ENCODE results near the gene FAH. TPM values are rescaled to one million over a fixed set of nuclear protein-coding genes. Genes with fewer than 3 reads are reported as not detected.

FAH gene
- total RNA-seq, 1 donor from 2014 or later = 81.4 TPM

DNA sequence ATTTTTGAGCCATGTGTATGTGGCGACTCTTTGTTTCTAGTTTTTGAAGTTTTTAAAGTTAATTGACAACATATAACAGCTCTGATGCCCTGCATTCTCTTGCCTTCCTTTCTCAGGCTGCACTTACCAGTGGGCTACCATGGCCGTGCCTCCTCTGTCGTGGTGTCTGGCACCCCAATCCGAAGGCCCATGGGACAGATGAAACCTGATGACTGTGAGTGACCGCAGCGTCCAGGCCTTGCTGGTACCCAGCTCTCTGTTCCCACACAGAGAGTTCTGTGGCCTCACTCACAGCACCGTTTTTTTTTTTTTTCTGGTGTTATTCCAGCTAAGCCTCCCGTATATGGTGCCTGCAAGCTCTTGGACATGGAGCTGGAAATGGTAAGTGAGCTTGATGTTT, 15.1 kb downstream of the FAH start:
- DNase-seq (ENCODE audit: low spot score) = no peak
- Mint-ChIP-seq H3K4me3 (no peak overlapping the region), H3K27me3 (ENCODE audit: insufficient read depth) (no peaks in the 10 kb centered on the region), H3K36me3 (ENCODE audit: low read depth) (peaks cover 30% of the 10 kb centered on the region), H3K4me1 (ENCODE audit: low read depth) (peaks cover 10% of the 10 kb centered on the region), H3K27ac (no peak overlapping the region), H3K9me3 (no peaks in the 10 kb centered on the region)
- intact Hi-C loops (cut with micrococcal nuclease) = no loop called here

DNA sequence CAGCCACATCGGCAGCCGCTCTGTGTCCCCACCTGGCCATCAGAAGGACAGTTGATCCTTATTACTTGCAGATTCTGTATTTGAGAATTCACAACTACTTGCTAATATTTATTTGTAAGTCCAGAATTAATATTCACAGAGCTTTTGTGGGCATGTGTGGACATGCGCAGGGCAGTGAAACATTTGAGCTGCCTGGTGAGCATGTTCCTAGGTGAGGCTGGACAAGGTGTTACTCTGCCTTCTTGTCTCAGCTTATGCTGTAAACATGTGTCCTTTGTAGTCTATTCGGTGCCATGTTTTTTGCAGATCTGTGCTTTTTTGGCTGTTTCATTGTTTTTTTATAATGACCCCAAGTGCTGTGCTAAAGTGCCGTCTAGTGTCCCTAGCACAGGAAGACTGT, 15.6 kb downstream of the FAH start:
- Mint-ChIP-seq H3K4me1 (ENCODE audit: low read depth) (peaks cover 10% of the 10 kb centered on the region), H3K27me3 (ENCODE audit: insufficient read depth) (no peaks in the 10 kb centered on the region), H3K9me3 (no peaks in the 10 kb centered on the region), H3K27ac (no peak overlapping the region), H3K36me3 (ENCODE audit: low read depth) (peaks cover 29% of the 10 kb centered on the region), H3K4me3 (no peak overlapping the region)
- intact Hi-C loops (cut with micrococcal nuclease) = no loop called here
- no peak for DNase-seq (ENCODE audit: low spot score)

GRCh38 chr15:80169768-80170357, 17.1 kb downstream of the FAH start:
- no peak overlapping the region for H3K27ac Mint-ChIP-seq
- H3K36me3 Mint-ChIP-seq (ENCODE audit: low read depth) = peaks cover 28% of the 10 kb centered on the region
- intact Hi-C loops (cut with micrococcal nuclease) = no loop called here
- H3K9me3 Mint-ChIP-seq = no peaks in the 10 kb centered on the region
- no peak overlapping the region for H3K4me3 Mint-ChIP-seq
- no peak for DNase-seq (ENCODE audit: low spot score)
- H3K27me3 Mint-ChIP-seq (ENCODE audit: insufficient read depth) = no peaks in the 10 kb centered on the region
- H3K4me1 Mint-ChIP-seq (ENCODE audit: low read depth) = peaks cover 5% of the 10 kb centered on the region

DNA sequence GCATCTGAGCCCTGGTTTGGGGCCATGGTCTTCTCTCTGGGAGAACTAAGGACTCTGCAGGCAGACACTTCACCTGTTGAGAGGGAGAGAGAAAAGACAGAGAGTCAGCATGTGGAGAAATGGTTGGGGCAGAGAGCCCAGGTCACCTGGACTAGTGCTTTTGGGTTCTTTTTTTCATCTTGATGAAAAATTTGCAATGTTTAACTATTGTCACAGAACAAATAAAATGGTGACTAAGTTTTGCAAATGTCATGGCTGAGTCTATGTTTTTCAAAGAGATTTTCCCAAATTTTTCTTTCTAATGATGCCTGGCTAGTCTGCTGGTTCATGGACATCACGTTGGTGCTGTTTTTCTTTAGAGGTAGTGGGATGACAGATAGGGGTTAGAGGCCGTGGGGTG, 17.8 kb downstream of the FAH start:
- H3K9me3 Mint-ChIP-seq = no peaks in the 10 kb centered on the region
- DNase-seq (ENCODE audit: low spot score) = no peak
- H3K36me3 Mint-ChIP-seq (ENCODE audit: low read depth) = peaks cover 29% of the 10 kb centered on the region
- no peaks in the 10 kb centered on the region for H3K27me3 Mint-ChIP-seq (ENCODE audit: insufficient read depth)
- peaks cover 5% of the 10 kb centered on the region for H3K4me1 Mint-ChIP-seq (ENCODE audit: low read depth)
- no peak overlapping the region for H3K27ac Mint-ChIP-seq
- H3K4me3 Mint-ChIP-seq = no peak overlapping the region
- intact Hi-C loops (cut with micrococcal nuclease) = no loop called here

- Mint-ChIP-seq H3K36me3 (ENCODE audit: low read depth) (peaks cover 34% of the 10 kb centered on the region), H3K27ac (no peak overlapping the region), H3K9me3 (no peaks in the 10 kb centered on the region), H3K4me1 (ENCODE audit: low read depth) (peaks cover 5% of the 10 kb centered on the region), H3K4me3 (no peak overlapping the region), H3K27me3 (ENCODE audit: insufficient read depth) (no peaks in the 10 kb centered on the region)
- DNase-seq (ENCODE audit: low spot score) = no peak
- intact Hi-C loops (cut with micrococcal nuclease) = no loop called here
Measured at GRCh38 chr15:80171787-80172186, 19.0 kb downstream of the FAH start.

DNA sequence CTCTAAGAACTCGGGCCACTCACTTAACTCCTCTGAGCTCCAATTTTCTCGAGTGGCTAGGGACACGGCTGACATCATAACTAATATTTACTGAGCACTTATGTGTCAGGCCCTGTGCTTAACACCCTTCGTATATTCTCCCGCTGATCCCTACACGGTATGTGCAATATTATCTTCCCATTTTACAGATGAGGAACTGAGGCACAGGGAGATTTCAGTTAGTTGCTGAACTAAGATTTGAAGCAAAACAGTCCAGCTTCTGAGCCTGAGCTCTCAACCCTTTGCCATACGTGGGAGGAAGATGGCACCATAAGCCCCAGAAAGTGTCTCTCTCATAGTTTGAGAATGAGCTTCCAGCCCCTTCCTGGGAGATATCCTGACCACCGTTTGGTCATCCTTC, 19.6 kb downstream of the FAH start:
- no peaks in the 10 kb centered on the region for H3K27me3 Mint-ChIP-seq (ENCODE audit: insufficient read depth)
- H3K27ac Mint-ChIP-seq = no peak overlapping the region
- intact Hi-C loops (cut with micrococcal nuclease) = no loop called here
- H3K4me1 Mint-ChIP-seq (ENCODE audit: low read depth) = peaks cover 5% of the 10 kb centered on the region
- H3K36me3 Mint-ChIP-seq (ENCODE audit: low read depth) = peaks cover 34% of the 10 kb centered on the region
- DNase-seq (ENCODE audit: low spot score) = no peak
- H3K9me3 Mint-ChIP-seq = no peaks in the 10 kb centered on the region
- no peak overlapping the region for H3K4me3 Mint-ChIP-seq

DNA sequence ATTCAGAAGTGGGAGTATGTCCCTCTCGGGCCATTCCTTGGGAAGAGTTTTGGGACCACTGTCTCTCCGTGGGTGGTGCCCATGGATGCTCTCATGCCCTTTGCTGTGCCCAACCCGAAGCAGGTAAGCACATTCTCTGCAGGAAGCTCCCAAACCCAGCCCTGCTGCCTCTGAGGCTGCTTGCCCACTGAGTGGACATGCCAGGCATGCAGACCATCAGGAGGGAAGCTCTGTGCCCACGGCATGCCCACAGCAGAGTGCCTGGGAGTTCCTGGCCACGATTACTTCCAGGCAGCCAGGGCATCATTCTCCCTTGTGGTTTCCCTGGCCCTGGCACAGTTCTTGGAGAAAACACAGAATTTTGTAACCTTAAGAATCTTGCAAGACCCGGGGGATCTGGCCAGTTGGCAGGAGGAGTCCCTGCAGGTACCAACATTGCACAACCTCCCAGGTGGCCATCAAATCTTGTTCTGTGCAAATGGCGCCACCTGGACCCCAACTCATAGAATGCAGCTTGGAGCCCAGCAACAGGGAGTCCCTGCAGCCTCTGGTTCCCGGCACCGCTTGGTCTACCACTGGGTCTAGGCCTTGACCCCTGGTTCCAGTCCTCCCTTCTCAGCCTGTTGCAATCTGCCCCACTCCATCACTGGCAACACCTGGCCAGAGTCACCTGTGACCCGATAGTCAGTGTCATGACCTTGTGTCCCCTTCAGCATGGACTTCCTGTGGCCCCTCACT, 20.4 kb downstream of the FAH start:
- Mint-ChIP-seq H3K4me1 (ENCODE audit: low read depth) (peaks cover 5% of the 10 kb centered on the region), H3K36me3 (ENCODE audit: low read depth) (peaks cover 34% of the 10 kb centered on the region), H3K4me3 (no peak overlapping the region), H3K27ac (no peak overlapping the region), H3K9me3 (no peaks in the 10 kb centered on the region), H3K27me3 (ENCODE audit: insufficient read depth) (no peaks in the 10 kb centered on the region)
- DNase-seq (ENCODE audit: low spot score) = peak; percentile 57
- intact Hi-C loops (cut with micrococcal nuclease) = loop anchor here (1.0 kb wide), 4 partner anchors 20 to 792 kb away; no protein-coding TSS in a partner anchor

- H3K4me3 Mint-ChIP-seq = no peak overlapping the region
- intact Hi-C loops (cut with micrococcal nuclease) = no loop called here
- no peak overlapping the region for H3K27ac Mint-ChIP-seq
- no peaks in the 10 kb centered on the region for H3K9me3 Mint-ChIP-seq
- H3K4me1 Mint-ChIP-seq (ENCODE audit: low read depth) = peaks cover 5% of the 10 kb centered on the region
- DNase-seq (ENCODE audit: low spot score) = no peak
- H3K27me3 Mint-ChIP-seq (ENCODE audit: insufficient read depth) = no peaks in the 10 kb centered on the region
- H3K36me3 Mint-ChIP-seq (ENCODE audit: low read depth) = peaks cover 31% of the 10 kb centered on the region
Measured at GRCh38 chr15:80174017-80174746, 21.4 kb downstream of the FAH start.

GRCh38 chr15:80175436-80175835, 22.6 kb downstream of the FAH start:
- no peak overlapping the region for H3K27ac Mint-ChIP-seq
- no peak for DNase-seq (ENCODE audit: low spot score)
- peaks cover 5% of the 10 kb centered on the region for H3K4me1 Mint-ChIP-seq (ENCODE audit: low read depth)
- H3K36me3 Mint-ChIP-seq (ENCODE audit: low read depth) = peaks cover 29% of the 10 kb centered on the region
- intact Hi-C loops (cut with micrococcal nuclease) = no loop called here
- no peaks in the 10 kb centered on the region for H3K27me3 Mint-ChIP-seq (ENCODE audit: insufficient read depth)
- no peak overlapping the region for H3K4me3 Mint-ChIP-seq
- no peaks in the 10 kb centered on the region for H3K9me3 Mint-ChIP-seq

GRCh38 chr15:80176443-80176842, 23.6 kb downstream of the FAH start:
- Mint-ChIP-seq H3K27me3 (ENCODE audit: insufficient read depth) (no peaks in the 10 kb centered on the region), H3K4me3 (no peak overlapping the region), H3K27ac (no peak overlapping the region), H3K9me3 (no peaks in the 10 kb centered on the region), H3K36me3 (ENCODE audit: low read depth) (peaks cover 25% of the 10 kb centered on the region), H3K4me1 (ENCODE audit: low read depth) (peaks cover 5% of the 10 kb centered on the region)
- intact Hi-C loops (cut with micrococcal nuclease) = no loop called here
- no peak for DNase-seq (ENCODE audit: low spot score)

DNA sequence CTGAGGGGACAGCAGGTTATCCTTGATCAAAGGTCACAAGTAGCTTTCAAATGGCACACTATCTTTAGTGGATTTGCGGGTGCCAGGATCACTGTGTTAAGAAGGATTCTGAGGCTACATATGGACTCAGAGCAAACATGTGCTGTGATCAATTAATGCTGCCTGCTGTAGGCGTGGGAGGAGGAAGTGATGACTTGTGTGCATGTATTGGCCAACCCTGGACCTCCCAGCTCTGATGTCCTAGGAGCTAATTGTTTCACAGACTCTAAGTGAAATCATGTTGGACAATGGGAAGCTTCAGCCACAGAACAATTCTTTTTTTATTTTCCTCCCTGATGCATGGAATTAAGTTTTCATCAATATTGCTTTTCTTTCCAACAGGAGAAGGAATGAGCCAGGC, 24.4 kb downstream of the FAH start:
- intact Hi-C loops (cut with micrococcal nuclease) = no loop called here
- Mint-ChIP-seq H3K36me3 (ENCODE audit: low read depth) (peaks cover 23% of the 10 kb centered on the region), H3K4me3 (no peak overlapping the region), H3K4me1 (ENCODE audit: low read depth) (no peaks in the 10 kb centered on the region), H3K9me3 (no peaks in the 10 kb centered on the region), H3K27ac (no peak overlapping the region), H3K27me3 (ENCODE audit: insufficient read depth) (no peaks in the 10 kb centered on the region)
- no peak for DNase-seq (ENCODE audit: low spot score)

GRCh38 chr15:80179025-80179759, 26.4 kb downstream of the FAH start:
- Mint-ChIP-seq H3K4me3 (no peak overlapping the region), H3K9me3 (no peaks in the 10 kb centered on the region)
- intact Hi-C loops (cut with micrococcal nuclease) = loop anchor here (2.0 kb wide), 1 partner anchor 798 kb away; no protein-coding TSS in a partner anchor

More at GRCh38 chr15:80179025-80179759, 26.4 kb downstream of the FAH start:
- H3K27me3 Mint-ChIP-seq (ENCODE audit: insufficient read depth) = no peaks in the 10 kb centered on the region
- no peaks in the 10 kb centered on the region for H3K4me1 Mint-ChIP-seq (ENCODE audit: low read depth)
- no peak for DNase-seq (ENCODE audit: low spot score)
- no peak overlapping the region for H3K27ac Mint-ChIP-seq
- H3K36me3 Mint-ChIP-seq (ENCODE audit: low read depth) = peaks cover 25% of the 10 kb centered on the region
